ENCODE data around the gene WDR33. TPM values are rescaled to one million over a fixed set of nuclear protein-coding genes. Genes with fewer than 3 reads are reported as not detected.
"Not testable (repeated sequence)": the region's sequence is repeated elsewhere in the genome, so short reads cannot be mapped to it uniquely, and the experiment has no call there.

The WDR33 gene
- total RNA-seq, 1 donor from 2014 or later, result 23.5 TPM

DNA sequence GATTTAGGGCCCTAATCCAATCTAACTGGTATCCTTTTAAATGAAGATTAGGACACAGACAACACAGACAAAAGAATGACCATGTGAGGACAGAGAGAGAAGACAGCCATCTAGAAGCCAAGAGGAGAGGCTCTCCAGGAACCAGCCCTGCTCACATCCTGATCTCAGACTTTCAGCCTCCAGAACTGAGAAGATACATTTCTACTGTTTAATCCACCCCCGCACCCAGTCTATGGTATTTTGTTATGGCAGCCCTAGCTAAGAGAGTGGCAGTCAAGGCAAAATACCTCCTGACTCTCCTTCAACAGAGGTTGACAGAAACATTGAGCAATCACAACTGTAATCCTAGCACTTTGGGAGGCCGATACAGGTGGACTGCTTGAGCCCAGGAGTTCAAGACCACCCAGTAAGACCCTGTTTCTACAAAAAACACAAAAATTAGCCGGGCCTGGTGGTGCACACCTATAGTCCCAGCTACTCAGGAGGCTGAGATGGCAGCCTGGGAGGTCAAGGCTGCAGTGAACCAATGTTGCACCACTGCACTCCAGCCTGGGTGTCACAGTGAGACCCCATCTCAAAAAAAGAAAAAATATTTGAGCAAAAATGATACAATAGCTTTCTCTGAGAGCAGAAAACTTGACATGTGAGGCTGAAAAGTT, 34.7 kb downstream of the WDR33 start:
- Histone ChIP-seq H3K4me3 (ENCODE audit: low read depth, low read length) (no peak overlapping the region), H3K36me3 (ENCODE audit: control insufficient read depth, insufficient read depth, low read length) (no peaks in the 10 kb centered on the region), H3K27me3 (ENCODE audit: control insufficient read depth, insufficient read depth, low read length) (no peaks in the 10 kb centered on the region)
- DNase-seq (ENCODE audit: low read depth), result no peak
- TF ChIP-seq, protein P1, sequence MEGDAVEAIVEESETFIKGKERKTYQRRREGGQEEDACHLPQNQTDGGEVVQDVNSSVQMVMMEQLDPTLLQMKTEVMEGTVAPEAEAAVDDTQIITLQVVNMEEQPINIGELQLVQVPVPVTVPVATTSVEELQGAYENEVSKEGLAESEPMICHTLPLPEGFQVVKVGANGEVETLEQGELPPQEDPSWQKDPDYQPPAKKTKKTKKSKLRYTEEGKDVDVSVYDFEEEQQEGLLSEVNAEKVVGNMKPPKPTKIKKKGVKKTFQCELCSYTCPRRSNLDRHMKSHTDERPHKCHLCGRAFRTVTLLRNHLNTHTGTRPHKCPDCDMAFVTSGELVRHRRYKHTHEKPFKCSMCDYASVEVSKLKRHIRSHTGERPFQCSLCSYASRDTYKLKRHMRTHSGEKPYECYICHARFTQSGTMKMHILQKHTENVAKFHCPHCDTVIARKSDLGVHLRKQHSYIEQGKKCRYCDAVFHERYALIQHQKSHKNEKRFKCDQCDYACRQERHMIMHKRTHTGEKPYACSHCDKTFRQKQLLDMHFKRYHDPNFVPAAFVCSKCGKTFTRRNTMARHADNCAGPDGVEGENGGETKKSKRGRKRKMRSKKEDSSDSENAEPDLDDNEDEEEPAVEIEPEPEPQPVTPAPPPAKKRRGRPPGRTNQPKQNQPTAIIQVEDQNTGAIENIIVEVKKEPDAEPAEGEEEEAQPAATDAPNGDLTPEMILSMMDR (IDR thresholded peaks at IDR 0.05; ENCODE audit: insufficient read depth, low read length, poor library complexity, severe bottlenecking), result no peak

GRCh38 chr2:127771756-127772155, 39.2 kb downstream of the WDR33 start:
- Histone ChIP-seq H3K27me3 (ENCODE audit: control insufficient read depth, insufficient read depth, low read length) (no peaks in the 10 kb centered on the region), H3K36me3 (ENCODE audit: control insufficient read depth, insufficient read depth, low read length) (no peaks in the 10 kb centered on the region), H3K4me3 (ENCODE audit: low read depth, low read length) (no peak overlapping the region)
- TF ChIP-seq, protein P1 (IDR thresholded peaks at IDR 0.05; ENCODE audit: insufficient read depth, low read length, poor library complexity, severe bottlenecking), result no peak
- no peak for DNase-seq (ENCODE audit: low read depth)

- Histone ChIP-seq H3K4me3 (ENCODE audit: low read depth, low read length) (no peak overlapping the region), H3K36me3 (ENCODE audit: control insufficient read depth, insufficient read depth, low read length) (no peaks in the 10 kb centered on the region), H3K27me3 (ENCODE audit: control insufficient read depth, insufficient read depth, low read length) (no peaks in the 10 kb centered on the region)
- TF ChIP-seq, protein P1 (IDR thresholded peaks at IDR 0.05; ENCODE audit: insufficient read depth, low read length, poor library complexity, severe bottlenecking), result no peak
- DNase-seq (ENCODE audit: low read depth), result peak; percentile 31
Observed at GRCh38 chr2:127770973-127771735, 39.8 kb downstream of the WDR33 start.

GRCh38 chr2:127770534-127770933, 40.4 kb downstream of the WDR33 start:
- H3K4me3 ChIP-seq (ENCODE audit: low read depth, low read length); DNase-seq (ENCODE audit: low read depth); H3K36me3 ChIP-seq (ENCODE audit: control insufficient read depth, insufficient read depth, low read length); H3K27me3 ChIP-seq (ENCODE audit: control insufficient read depth, insufficient read depth, low read length): not testable (repeated sequence)

GRCh38 chr2:127769587-127769986, 41.4 kb downstream of the WDR33 start:
- TF ChIP-seq, protein P1 (IDR thresholded peaks at IDR 0.05; ENCODE audit: insufficient read depth, low read length, poor library complexity, severe bottlenecking), result no peak
- DNase-seq (ENCODE audit: low read depth), result no peak
- Histone ChIP-seq H3K4me3 (ENCODE audit: low read depth, low read length) (no peak overlapping the region), H3K27me3 (ENCODE audit: control insufficient read depth, insufficient read depth, low read length) (no peaks in the 10 kb centered on the region), H3K36me3 (ENCODE audit: control insufficient read depth, insufficient read depth, low read length) (no peaks in the 10 kb centered on the region)

DNA sequence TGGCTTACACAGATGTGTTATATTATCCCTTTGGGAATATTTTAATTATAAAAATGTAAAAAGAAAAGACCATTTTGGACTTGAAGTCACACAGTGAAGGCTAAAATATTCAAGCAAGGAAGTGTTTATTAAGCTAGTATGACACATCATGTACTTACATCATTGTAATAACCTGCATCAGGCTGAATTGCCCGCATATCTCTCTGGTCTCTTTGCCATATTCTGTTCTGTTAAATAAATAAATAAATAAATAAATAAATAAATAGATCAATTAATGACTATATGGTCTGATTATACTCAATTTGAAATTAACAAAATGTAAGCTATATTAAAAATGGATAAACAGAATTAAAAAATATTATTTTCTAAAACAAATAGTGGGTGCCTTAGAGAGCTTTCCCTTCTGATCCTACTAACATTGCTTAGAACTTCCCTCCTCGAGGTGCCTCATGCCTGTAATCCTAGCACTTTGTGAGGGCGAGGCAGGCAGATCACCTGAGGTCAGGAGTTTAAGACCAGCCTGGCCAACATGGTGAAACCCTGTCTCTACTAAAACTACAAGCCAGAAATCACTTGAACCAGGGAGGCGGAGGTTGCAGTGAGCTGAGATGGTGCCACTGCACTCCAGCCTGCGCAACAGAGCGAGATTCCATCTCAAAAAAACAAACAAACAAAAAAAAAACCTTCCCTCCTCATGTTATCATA, 42.0 kb downstream of the WDR33 start:
- TF ChIP-seq, protein P1 (IDR thresholded peaks at IDR 0.05; ENCODE audit: insufficient read depth, low read length, poor library complexity, severe bottlenecking), result no peak
- no peak for DNase-seq (ENCODE audit: low read depth)
- H3K36me3 ChIP-seq (ENCODE audit: control insufficient read depth, insufficient read depth, low read length), result no peaks in the 10 kb centered on the region
- no peaks in the 10 kb centered on the region for H3K27me3 ChIP-seq (ENCODE audit: control insufficient read depth, insufficient read depth, low read length)
- H3K4me3 ChIP-seq (ENCODE audit: low read depth, low read length), result no peak overlapping the region
